Esophagus mucosa (tissue), 1 donor: ENCODE results near the gene BCL2L15. TPM values are rescaled to one million over a fixed set of nuclear protein-coding genes. Genes with fewer than 3 reads are reported as not detected.
"Not testable (repeated sequence)": the region's sequence is repeated elsewhere in the genome, so short reads cannot be mapped to it uniquely, and the experiment has no call there.

Experiments
- ATAC-seq: fragments of 200-7000 bp; cut with Tn5 transposase; one replicate; pipeline ENCODE4 v1.9.1; 2020
- total RNA-seq: library from RNA; stranded (reverse); gene quantifications from one replicate; pipeline ENCODE4 v1.2.4, GENCODE V29; 2023
- donor health status: DM: yes; HTN: yes; CAD: no.

Gene BCL2L15
- total RNA-seq, 1 donor from 2014 or later = 8.4 TPM

DNA sequence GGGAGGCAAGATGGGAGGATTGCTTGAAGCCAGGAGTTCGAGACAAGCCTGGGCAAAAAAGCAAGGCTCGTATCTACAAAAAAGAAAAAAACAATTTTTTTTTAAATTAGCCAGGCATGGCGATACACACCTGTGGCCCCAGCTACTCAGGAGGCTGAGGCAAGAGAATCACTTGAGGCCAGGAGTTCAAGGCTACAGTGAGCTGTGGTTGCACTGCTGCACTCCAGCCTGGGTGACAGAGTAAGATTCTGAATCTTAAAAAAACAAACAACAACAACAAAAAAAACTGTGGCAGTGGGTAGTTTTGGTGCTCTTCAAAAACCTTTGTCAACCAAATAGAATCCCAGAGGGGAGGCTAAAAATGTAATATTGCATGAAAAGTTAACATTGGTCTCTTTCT is 16.6 kb downstream of the BCL2L15 start:
- no peak for ATAC-seq

DNA sequence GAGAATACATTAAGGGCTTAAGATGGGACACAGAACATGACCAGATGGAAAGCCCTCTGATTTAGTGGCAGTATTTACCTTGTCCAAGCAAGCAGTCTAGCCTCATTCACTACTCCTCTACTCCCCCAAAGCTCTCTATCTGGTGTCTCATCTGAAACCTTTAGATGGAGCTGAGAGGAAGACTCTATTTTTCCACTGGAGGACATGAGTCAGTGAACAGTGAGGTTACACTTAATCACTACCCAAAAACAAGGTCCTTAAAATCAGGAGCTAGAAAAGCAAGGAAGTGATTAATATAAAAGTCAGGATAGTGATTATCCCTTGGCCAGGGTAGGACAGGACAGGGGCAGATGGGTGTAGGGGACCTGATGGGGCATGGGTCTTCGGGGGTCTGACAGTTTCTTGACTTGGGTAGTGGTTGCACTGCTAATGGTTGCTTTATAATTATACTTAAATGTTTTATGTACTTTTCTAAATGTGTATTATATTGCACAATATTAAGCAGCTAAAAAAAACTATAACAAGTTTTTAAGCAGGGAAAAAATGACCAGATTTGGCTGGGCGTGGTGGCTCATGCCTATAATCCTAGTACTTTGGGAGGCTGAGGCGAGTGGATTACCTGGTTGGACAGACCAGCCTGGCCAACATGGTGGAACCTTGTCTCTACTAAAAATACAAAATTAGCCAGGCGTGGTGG is 18.8 kb downstream of the BCL2L15 start:
- ATAC-seq = peak; percentile 50

- no peak for ATAC-seq
Measured at GRCh38 chr1:113861641-113862040, 25.7 kb downstream of the BCL2L15 start.

- ATAC-seq = no peak
Measured at GRCh38 chr1:113860891-113861290, 26.5 kb downstream of the BCL2L15 start.

DNA sequence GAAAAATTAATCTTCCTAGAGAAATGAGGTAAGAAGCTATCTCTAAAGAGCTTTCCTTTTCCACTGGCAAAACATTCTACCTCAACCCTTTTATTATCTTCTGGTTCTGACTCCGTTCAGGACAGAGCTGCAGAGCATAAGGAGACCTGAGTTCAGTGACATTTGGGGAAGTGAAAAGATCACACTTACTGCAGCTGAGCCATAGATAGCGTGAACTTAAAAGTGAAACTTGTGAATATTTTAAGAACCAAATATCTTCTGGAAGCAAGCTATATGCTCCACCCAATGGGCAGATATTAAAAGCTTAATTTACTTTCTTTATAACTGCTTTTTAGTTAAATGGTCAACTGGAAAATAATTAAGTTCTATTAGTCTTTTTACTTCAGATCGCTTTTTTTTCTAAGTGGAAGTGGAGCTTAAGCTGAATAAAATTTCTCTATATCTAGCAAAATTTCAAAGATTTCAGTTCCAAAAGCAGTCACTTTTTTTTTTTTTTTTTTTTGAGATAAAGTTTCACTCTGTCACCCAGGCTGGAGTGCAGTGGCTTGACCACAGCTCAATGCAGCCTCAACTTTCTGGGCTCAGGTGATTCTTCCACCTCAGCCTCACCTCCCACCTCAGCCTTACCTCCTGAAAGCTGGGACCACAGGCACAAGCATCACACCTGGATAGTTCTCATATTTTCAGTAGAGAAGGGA is 27.8 kb downstream of the BCL2L15 start:
- no peak for ATAC-seq

GRCh38 chr1:113858982-113859381 is 28.4 kb downstream of the BCL2L15 start:
- no peak for ATAC-seq

DNA sequence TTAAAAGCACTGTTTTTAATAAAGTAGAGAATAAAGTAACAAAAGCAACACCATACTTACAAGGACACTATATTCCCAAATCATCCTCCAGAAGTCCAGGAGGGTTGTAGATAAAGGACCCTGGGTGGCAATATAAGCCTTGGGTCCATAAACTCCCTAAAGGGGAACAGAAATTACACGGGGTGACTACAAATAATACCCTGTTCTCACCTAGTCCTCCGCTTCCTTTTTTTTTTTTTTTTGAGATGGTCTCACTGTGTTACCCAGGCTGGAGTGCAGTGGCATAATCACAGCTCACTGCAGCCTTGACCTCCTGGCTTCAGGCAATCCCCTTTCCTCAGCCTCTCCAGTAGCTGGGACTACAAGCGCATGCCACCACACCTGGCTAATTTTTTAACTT is 29.0 kb downstream of the BCL2L15 start:
- no peak for ATAC-seq

- no peak for ATAC-seq
Measured at GRCh38 chr1:113857776-113858175, 29.6 kb downstream of the BCL2L15 start.

- no peak for ATAC-seq
Measured at GRCh38 chr1:113856401-113856790, 31.0 kb downstream of the BCL2L15 start.

DNA sequence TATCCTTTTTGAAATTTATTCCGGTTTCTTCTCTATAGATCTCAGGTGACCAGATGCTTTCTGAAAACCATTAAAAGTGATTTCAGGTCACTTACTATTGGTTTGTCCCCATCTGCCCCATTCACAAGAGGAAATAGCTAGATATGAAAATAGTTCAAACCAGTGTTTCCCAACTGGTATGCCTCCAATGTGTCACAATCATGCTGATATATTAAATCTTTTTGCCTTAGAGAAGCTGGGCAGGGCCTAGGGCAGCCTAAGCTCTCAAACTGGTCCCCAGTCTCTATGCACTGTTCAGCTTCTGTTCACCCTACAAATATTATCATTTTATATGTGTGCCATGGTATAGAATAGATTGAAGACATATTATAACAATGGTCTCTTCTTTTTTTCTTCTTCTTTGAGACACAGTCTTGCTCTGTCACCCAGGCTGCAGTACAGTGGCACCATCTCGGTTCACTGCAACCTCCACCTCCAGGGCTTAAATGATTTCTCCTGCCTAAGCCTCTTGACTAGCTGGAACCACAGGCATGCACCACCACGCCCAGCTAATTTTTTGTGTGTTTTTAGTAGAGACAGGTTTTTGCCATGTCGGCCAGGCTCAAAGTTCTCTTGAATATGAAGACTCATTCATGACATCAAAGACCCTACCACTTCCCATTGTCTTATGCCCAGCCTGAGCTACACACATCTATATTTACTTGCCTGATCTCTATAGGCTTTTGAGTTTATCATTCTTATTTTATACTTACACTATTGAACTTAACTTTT is 31.6 kb downstream of the BCL2L15 start:
- ATAC-seq = peak; percentile 84

DNA sequence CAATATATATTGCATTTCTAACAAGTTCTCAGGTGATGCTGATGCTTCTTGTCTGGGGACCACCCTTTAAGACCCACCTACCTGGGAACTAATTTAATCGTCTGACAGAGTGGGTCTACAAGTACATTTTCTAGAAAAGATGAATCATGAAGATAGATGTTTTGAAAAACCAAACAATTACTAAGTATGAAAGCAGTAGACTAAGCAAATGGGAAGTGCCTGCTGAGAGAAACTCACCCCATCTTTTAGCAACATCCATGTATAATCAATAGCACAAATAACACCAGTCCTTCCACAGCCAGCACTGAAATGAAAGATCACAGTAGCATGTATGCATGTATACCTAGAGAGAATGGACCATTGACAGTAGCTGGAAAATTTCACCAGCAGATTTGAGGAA is 33.1 kb downstream of the BCL2L15 start:
- ATAC-seq = no peak

GRCh38 chr1:113852694-113853093 is 34.7 kb downstream of the BCL2L15 start:
- not testable (repeated sequence) for ATAC-seq

- no peak for ATAC-seq
Measured at GRCh38 chr1:113850127-113850796, 37.1 kb downstream of the BCL2L15 start.

DNA sequence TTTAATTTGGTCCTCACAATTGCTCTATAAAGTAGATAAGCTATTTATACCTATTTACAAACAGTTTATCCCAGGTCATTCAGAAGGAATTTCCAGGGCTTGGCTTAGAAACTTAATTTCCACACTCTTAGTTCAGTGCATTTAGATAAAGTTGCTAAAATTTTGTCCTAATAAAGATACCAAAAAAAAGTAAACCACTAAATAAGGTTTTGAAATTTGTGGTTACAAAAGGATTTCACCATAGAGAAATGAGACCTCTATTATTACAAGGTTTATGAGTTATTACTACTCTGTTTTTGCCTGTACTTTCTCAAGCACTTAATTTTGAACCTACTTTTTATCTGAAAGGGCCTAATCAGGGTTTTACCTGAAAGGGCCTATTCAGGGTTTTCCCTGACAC is 38.3 kb downstream of the BCL2L15 start:
- ATAC-seq = no peak

- no peak for ATAC-seq
Measured at GRCh38 chr1:113846391-113847035, 40.9 kb downstream of the BCL2L15 start.

DNA sequence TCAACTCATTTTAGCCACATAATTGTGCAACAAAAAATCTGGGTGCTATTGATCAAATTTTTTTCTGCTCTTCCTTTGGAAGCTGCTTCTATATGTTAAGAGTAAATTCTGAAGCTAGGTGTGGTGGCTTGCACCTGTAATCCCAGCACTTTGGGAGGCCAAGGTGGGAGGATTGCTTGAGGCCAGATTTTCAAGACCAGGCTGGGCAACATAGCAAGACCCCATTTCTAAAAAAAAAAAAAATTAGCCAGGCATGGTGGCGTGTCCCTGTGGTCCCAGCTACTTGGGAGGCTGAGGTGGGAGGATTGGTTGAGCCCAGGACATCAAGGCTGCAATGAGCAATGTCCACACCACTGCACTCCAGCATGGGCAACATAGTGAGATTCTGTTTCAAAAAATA is 50.8 kb downstream of the BCL2L15 start:
- ATAC-seq = no peak

DNA sequence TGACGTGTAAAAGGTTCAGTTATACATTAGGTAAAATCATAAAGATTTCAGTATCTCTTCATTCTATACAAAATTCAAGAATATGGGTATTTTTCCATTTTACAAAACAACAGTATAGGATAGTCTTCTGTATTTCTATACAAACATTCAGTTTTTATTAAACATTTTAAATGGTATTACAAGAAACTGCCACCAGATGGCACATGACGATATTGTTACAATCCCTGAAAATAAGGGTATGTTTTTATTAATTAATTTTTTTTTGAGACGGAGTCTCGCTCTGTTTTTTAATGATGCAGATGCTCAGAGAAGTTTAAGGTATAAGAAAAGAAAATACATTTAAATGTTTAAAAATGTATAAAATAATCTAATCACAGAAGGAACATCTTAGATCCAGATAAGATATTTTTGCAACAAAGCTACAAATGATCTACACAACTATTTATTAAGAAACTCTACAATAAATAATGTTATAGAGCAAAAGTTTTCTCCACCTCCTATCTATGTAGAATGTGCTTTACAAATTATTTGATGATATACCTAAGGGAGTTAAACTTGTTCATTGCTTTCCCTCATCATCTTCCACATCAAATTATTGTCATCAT is 51.6 kb downstream of the BCL2L15 start:
- peak; percentile 39 for ATAC-seq

DNA sequence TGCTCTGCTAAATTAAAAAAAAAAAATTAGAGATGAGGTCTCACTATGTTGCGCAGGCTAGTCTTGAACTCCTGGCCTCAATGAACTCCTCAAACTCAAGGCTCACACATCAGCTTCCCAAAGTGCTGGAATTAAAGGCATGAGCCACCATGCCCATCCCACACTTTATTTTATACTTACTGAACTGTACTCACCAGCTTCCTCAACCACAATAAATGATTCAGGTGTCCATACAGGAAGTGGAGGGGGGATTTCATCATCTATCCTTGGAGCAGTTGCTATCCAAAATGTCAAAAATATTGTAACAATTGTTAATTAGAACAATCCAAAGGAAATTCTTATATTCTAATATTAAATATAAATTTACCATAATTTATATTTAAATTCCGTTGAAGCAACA is 52.7 kb downstream of the BCL2L15 start:
- no peak for ATAC-seq
